Smooth muscle cell (in vitro differentiated cells): ENCODE results near the gene MACROH2A1. TPM values are rescaled to one million over a fixed set of nuclear protein-coding genes. Genes with fewer than 3 reads are reported as not detected.

Source experiments
- DNase-seq: peaks from one replicate; lab custom pipeline; 2025; ENCODE audit not compliant: unreplicated experiment; lab: John Stamatoyannopoulos, UW
- H2AFZ ChIP-seq: fragments of 200-600 bp; sonication (generic); 2 replicates; pipeline ENCODE4 v1.6.0; 2016; ENCODE audit warnings: antibody characterized with exemption, low read depth, mild to moderate bottlenecking
- H3F3A ChIP-seq: fragments of 200-600 bp; sonication (generic); 2 replicates; pipeline ENCODE4 v1.6.0; 2017; ENCODE audit warnings: antibody characterized with exemption, low read depth
- H3K27ac ChIP-seq: fragments of 200-600 bp; sonication (generic); 2 replicates; pipeline ENCODE4 v1.5.1; 2016; ENCODE audit warnings: low read depth, mild to moderate bottlenecking
- H3K27me3 ChIP-seq: fragments of 200-600 bp; sonication (generic); 2 replicates; pipeline ENCODE4 v1.6.1; 2016; ENCODE audit warnings: low read depth, mild to moderate bottlenecking
- H3K36me3 ChIP-seq: fragments of 200-600 bp; sonication (generic); 2 replicates; pipeline ENCODE4 v1.5.1; 2016; ENCODE audit warnings: low read depth
- H3K4me1 ChIP-seq: fragments of 200-600 bp; sonication (generic); 2 replicates; pipeline ENCODE4 v1.5.1; 2016; ENCODE audit warnings: low read depth
- H3K4me2 ChIP-seq: fragments of 200-600 bp; sonication (generic); 2 replicates; pipeline ENCODE4 v1.6.0; 2016; ENCODE audit warnings: mild to moderate bottlenecking
- H3K4me3 ChIP-seq: fragments of 200-600 bp; sonication (generic); 2 replicates; pipeline ENCODE4 v1.5.1; 2016; ENCODE audit warnings: mild to moderate bottlenecking
- H3K79me2 ChIP-seq: fragments of 200-600 bp; sonication (generic); 2 replicates; pipeline ENCODE4 v1.6.0; 2016; ENCODE audit warnings: low read depth, mild to moderate bottlenecking
- H3K9ac ChIP-seq: fragments of 200-600 bp; sonication (generic); 2 replicates; pipeline ENCODE4 v1.6.0; 2016; ENCODE audit warnings: low read depth
- H3K9me3 ChIP-seq: fragments of 200-600 bp; sonication (generic); replicated peaks from 2 replicates; pipeline ENCODE4 v1.5.1; 2016; ENCODE audit warnings: low read depth
- H4K20me1 ChIP-seq: fragments of 200-600 bp; sonication (generic); 2 replicates; pipeline ENCODE4 v1.6.0; 2016; ENCODE audit warnings: low read depth
- CTCF ChIP-seq: fragments of 200-600 bp; sonication (generic); IDR thresholded peaks from 2 replicates; pipeline ENCODE4 v1.5.1; 2017; ENCODE audit warnings: borderline replicate concordance, mild to moderate bottlenecking, antibody characterized with exemption; ENCODE audit not compliant: insufficient read depth, poor library complexity, severe bottlenecking
- WGBS: methylation state at CpG from one replicate; pipeline ENCODE4 v1.1.7; 2016; ENCODE audit warnings: low lambda C conversion rate; 5-methylcytosine and 5-hydroxymethylcytosine counted together
- polyA plus RNA-seq: library from polyadenylated mRNA; unstranded; fragments of >200 nt; fragmentation: Nextera tagmentation; extraction: Ambion mirVana; gene quantifications from 2 replicates; pipeline ENCODE4 v1.2.1, GENCODE V29; 2016
- total RNA-seq: library from RNA; depleted of rRNA; stranded (reverse); fragments of >200 nt; gene quantifications from 2 replicates; pipeline ENCODE4 v1.2.3, GENCODE V29; 2014

Gene MACROH2A1
- total and polyA plus RNA-seq, 2 experiments from 2014 or later: 309 to 371 TPM

- peak overlapping the region; percentile 95 for H3K27ac ChIP-seq
- H3K4me3 ChIP-seq: no peak overlapping the region
- H2AFZ ChIP-seq: no peak overlapping the region
- H3K4me1 ChIP-seq: peaks cover 21% of the 10 kb centered on the region
- peak overlapping the region; percentile 80 for H3K9ac ChIP-seq
- no peaks in the 10 kb centered on the region for H4K20me1 ChIP-seq
- H3K9me3 ChIP-seq: no peaks in the 10 kb centered on the region
- peak overlapping the region; percentile 77 for H3K4me2 ChIP-seq
- no peak for TF ChIP-seq CTCF
- no peaks in the 10 kb centered on the region for H3K27me3 ChIP-seq
- peaks cover 46% of the 10 kb centered on the region for H3F3A ChIP-seq
- no peaks in the 10 kb centered on the region for H3K79me2 ChIP-seq
- 12% methylated on average over 24 of the region's 24 CpGs for WGBS
- no peak for DNase-seq
- no peaks in the 10 kb centered on the region for H3K36me3 ChIP-seq
Observed at GRCh38 chr5:135434591-135435466, 35.8 kb upstream of the MACROH2A1 start.

DNA sequence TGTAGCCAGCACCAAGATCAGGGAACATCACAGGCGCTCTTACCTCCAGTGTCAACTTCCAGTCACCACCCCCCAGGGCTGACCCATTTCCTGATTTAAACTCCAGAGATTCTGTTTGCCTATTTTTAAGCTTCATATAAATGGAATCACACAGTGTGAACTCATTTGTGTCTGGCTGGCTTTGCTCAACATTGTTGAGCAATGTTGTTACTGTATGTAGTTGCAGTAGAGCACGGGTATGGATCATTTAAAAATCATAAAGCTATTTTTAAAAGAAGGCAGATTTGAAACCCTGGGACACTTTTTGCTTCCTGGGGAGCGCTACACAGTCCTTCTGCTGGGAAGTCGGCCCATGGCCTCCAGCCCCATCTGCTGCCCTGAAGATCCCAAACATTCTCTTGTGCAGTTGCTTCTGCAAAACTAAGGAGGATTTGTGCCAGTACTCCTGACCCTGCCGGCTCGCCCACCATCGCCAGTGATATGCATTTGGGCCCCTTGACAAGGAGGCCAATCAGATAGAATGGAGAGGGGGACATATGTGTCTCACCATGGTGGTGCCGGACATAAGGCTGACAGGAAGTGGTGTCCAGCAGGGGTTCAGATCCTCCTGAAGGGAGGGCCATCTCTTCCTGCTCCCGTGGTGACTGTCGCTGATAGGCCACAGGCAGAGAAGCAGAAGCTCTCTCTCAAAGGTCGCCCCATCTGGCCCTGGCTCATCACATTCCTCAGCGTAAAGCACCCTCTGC lies 34.8 kb upstream of the MACROH2A1 start:
- Histone ChIP-seq H3K4me2 (peak overlapping the region; percentile 77), H3K9ac (peak overlapping the region; percentile 80), H4K20me1 (no peaks in the 10 kb centered on the region), H2AFZ (no peak overlapping the region), H3K4me3 (no peak overlapping the region), H3K79me2 (no peaks in the 10 kb centered on the region), H3K27ac (peak overlapping the region; percentile 95), H3K9me3 (no peaks in the 10 kb centered on the region), H3K4me1 (peaks cover 30% of the 10 kb centered on the region), H3K36me3 (no peaks in the 10 kb centered on the region), H3F3A (peaks cover 48% of the 10 kb centered on the region), H3K27me3 (no peaks in the 10 kb centered on the region)
- 37% methylated on average over 12 of the region's 12 CpGs for WGBS
- no peak for TF ChIP-seq CTCF
- DNase-seq: no peak

DNA sequence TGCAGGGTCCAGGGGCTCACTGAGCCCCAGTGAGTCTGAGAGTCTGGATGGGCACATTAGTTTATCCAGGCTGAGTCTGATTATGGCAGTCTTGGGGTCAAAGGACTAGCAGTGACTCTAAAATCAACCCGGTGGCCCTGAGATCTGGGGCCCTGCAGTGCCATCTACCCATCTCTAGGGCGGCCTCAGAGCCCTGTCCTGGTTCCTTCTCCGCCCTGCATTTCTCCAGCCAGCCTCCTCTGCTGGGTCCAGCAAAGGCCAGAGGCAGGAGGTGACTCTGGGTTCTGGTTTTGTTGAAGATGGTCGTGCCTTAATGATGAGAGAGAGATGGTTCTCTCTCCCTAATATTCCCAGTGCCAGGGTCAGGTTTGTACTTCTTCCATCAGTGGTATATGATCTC lies 33.1 kb upstream of the MACROH2A1 start:
- H3K9ac ChIP-seq: no peak overlapping the region
- no peak for DNase-seq

More for the DNA sequence above, 33.1 kb upstream of the MACROH2A1 start:
- H3K27ac ChIP-seq: peak overlapping the region; percentile 95
- no peak overlapping the region for H2AFZ ChIP-seq
- H3K4me2 ChIP-seq: no peak overlapping the region
- WGBS: 92% methylated on average over 4 of the region's 4 CpGs
- no peaks in the 10 kb centered on the region for H3K9me3 ChIP-seq
- H3K4me1 ChIP-seq: peaks cover 30% of the 10 kb centered on the region
- H3F3A ChIP-seq: peaks cover 52% of the 10 kb centered on the region
- H3K79me2 ChIP-seq: no peaks in the 10 kb centered on the region
- no peaks in the 10 kb centered on the region for H4K20me1 ChIP-seq
- no peak for TF ChIP-seq CTCF
- no peaks in the 10 kb centered on the region for H3K27me3 ChIP-seq
- no peak overlapping the region for H3K4me3 ChIP-seq
- no peaks in the 10 kb centered on the region for H3K36me3 ChIP-seq
